Duodenal mucosa (tissue), 2 donors: ENCODE results near the gene GNL3.
A peak's percentile ranks its signal among the peaks of the same experiment; 100 is the strongest.
"Not testable (repeated sequence)": the region's sequence is repeated elsewhere in the genome, so short reads cannot be mapped to it uniquely, and the experiment has no call there.

Experiments used
- H3K27ac ChIP-seq: one replicate; pipeline ENCODE4 v1.7.0; 2013; ENCODE audit warnings: low read depth, low read length
- H3K27me3 ChIP-seq, 2 donors: one replicate each; pipeline ENCODE4 v1.7.0; 2013; ENCODE audit warnings: low read length in 2 of 2, control low read depth in 1 of 2; ENCODE audit not compliant: insufficient read depth in 2 of 2, control insufficient read depth in 1 of 2
- H3K36me3 ChIP-seq, 2 donors: one replicate each; pipeline ENCODE4 v1.7.0; 2013; ENCODE audit warnings: low read length in 2 of 2, control low read depth in 1 of 2; ENCODE audit not compliant: insufficient read depth in 2 of 2, control insufficient read depth in 1 of 2
- H3K4me1 ChIP-seq, 2 donors: one replicate each; pipeline ENCODE4 v1.7.0; 2013; ENCODE audit warnings: low read length in 2 of 2, control low read depth in 1 of 2; ENCODE audit not compliant: insufficient read depth in 2 of 2, control insufficient read depth in 1 of 2
- H3K4me3 ChIP-seq, 2 donors: one replicate each; pipeline ENCODE4 v1.7.0; 2013; ENCODE audit warnings: low read length in 2 of 2, low read depth in 1 of 2
- H3K9ac ChIP-seq, 2 donors: one replicate each; pipeline ENCODE4 v1.7.0; 2013; ENCODE audit warnings: low read length in 2 of 2, low read depth in 1 of 2
- H3K9me3 ChIP-seq, 2 donors: one replicate each; pipeline ENCODE4 v1.7.0; 2013; ENCODE audit warnings: low read length in 2 of 2, control low read depth in 1 of 2; ENCODE audit not compliant: control insufficient read depth in 1 of 2

GNL3 gene

DNA sequence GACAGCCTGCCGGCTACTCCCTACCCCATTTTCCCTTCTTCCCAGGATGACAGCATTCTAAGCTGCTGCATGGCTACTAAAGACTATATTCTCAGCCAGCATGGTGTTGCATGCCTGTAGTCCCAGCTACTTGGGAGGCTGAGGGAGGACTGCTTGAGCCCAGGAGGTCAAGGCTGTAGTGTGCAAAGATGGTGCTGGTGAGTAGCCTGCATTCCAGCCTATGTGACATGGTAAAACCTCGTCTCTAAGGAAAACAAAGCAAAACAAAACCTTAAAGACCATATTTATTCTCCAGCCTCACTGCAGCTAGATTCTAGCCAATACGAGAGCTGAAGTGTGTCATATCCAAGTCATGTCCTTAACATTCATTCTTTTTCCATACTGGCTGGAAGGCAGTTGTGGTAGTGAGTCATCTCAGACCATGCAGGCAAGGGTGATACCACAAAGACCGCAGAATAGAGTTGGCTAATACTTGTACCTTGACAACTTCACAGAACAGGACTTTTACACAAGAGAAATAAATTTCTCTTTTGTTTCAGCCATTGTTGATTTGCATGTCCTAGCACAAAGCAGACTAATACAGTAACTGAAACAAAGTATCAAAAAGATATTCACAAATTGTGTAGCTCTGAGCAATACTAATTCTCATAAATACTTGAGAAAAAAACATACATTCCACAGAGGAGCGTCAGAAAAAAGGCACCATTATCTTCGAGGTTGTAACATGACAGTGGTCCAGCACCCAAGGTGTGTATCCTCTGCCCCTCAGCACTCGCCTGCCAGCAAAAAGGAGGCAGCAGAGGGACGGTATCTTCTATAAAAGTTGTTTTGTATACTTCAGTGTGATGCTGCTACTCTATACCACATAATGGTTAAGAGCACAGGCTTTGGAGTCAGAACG is 15.0 kb upstream of the GNL3 start:
- no peak overlapping the region for H3K27ac ChIP-seq
- no peaks in the 10 kb centered on the region for H3K9me3 ChIP-seq
- peaks cover 6 to 7% of the 10 kb centered on the region in 2 donors for H3K4me1 ChIP-seq
- H3K36me3 ChIP-seq: peaks cover 0 to 55% of the 10 kb centered on the region in 2 donors
- no peaks in the 10 kb centered on the region for H3K27me3 ChIP-seq
- H3K9ac ChIP-seq: no peak overlapping the region
- no peak overlapping the region for H3K4me3 ChIP-seq

DNA sequence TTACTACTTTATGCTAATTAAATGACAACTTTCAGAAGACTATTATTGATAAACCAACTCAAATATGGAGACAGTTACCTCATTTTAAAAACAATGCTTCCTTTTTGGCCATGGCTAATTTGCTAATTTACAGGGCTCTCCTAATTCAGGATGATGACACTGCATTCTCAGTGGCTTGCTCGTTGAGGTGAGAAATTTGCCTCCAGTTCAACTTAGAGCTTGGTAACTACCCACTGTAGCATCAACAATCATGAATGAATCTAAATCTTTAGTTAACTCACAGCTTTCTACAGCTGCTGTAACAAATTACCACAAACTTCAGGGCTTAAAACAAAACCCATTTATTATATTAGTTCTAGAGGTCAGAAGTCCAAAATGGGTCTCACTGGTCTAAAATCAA is 14.2 kb upstream of the GNL3 start:
- H3K9ac ChIP-seq: no peak overlapping the region
- no peak overlapping the region for H3K4me3 ChIP-seq
- H3K36me3 ChIP-seq: peaks cover 0 to 58% of the 10 kb centered on the region in 2 donors
- no peak overlapping the region for H3K27ac ChIP-seq
- peaks cover 6 to 7% of the 10 kb centered on the region in 2 donors for H3K4me1 ChIP-seq
- H3K27me3 ChIP-seq: no peaks in the 10 kb centered on the region
- H3K9me3 ChIP-seq: no peaks in the 10 kb centered on the region

DNA sequence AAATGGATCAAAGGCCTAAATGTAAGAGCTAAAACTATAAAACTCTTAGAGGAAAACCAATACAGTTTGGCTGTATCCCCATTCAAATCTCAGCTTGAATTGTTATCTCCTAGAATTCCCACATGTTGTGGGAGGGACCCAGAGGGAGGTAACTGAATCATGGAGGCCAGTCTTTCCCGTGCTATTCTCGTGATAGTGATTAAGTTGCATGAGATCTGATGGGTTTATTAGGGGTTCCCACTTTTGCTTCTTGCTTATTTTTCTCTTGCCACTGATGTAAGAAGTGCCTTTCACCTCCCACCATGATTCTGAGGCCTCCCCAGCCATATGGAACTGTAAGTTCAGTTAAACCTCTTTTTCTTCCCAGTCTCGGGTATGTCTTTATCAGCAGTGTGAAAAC is 9.6 kb upstream of the GNL3 start:
- not testable (repeated sequence) for H3K9ac ChIP-seq, H3K4me3 ChIP-seq, H3K27ac ChIP-seq, H3K9me3 ChIP-seq, H3K27me3 ChIP-seq
- H3K36me3 ChIP-seq: peaks cover 16 to 65% of the 10 kb centered on the region in 2 donors
- peaks cover 0 to 17% of the 10 kb centered on the region in 2 donors for H3K4me1 ChIP-seq

DNA sequence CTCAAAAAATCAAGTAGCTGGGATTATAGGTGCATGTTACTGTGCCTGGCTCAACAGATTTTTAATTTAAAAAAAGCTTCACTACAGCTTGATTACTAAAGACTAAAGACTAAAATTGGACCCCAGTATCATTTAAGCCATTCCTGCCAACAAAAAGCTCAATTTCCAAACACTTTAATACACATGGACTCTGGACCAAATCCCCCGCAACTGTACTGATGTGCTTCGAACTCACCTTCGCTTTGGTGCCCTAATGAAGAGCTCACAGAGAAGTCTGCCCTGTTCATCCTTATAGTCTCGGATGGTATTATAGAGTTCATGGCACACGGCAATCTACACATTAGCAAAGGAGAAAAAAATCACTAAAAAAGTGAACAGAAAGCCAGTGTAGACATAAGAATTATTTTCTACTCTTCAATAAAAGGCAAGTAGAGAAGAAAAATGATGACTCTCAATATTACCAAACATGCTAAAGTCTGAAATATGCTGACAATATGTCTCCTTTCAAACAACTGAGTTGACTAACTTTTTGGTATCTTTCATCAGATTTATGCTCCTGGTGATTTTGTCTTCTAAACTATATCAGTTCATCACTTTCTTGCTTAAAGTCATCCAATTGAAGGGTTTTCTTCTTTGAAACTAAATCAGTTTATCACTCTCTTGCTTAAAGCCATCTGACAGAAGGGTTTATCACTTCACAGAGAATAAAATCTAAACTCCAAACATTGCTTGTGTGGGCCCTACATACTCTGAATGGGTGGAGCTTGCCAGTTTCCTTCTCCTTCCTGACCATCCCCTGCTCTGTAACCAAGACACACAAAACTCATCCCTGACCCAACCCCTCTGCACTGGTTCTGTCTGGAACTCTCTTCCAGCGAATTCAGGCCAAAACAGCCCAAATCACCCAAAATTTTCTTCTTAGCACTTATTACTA is 7.3 kb upstream of the GNL3 start:
- Histone ChIP-seq H3K4me3 (no peak overlapping the region), H3K9ac (no peak overlapping the region), H3K4me1 (peaks cover 14 to 26% of the 10 kb centered on the region in 2 donors), H3K27ac (no peak overlapping the region), H3K36me3 (peaks cover 16 to 50% of the 10 kb centered on the region in 2 donors), H3K27me3 (no peaks in the 10 kb centered on the region), H3K9me3 (no peaks in the 10 kb centered on the region)

DNA sequence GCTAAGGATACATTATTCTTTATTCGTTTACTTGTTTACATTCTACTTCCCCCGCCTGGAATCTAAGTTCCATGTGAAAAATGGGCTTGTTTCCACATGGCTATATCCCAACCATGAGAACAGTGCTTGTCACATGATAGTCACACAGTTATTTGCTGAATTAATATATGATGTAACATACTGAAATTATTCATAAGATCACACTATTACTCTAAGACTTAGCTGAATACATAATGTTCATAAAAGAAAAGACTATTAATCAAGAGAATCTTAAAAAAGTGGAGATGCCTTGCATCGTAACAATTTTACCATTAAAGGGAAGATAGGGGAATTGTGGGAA is 6.7 kb upstream of the GNL3 start:
- Histone ChIP-seq H3K36me3 (peaks cover 16 to 49% of the 10 kb centered on the region in 2 donors), H3K4me1 (peaks cover 20 to 28% of the 10 kb centered on the region in 2 donors), H3K27ac (no peak overlapping the region)

DNA sequence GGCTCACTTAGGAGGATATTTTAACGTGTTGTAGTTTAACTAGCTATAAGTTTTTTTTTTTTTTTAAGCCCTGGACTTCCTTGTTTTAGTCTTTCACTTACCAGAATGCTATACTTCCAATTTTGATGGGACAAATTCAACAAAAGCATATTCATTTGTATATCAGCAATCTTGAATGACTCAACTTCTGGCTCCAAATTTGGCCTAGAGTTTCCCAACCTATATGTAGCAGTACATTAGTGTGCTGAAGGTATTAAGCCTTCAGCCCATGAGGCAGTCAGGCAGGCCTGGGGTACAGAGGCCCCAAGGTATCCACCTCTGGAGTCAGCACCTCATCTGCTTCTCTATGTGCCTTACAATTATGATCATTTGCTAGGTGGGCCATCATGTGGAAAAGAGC is 6.0 kb upstream of the GNL3 start:
- Histone ChIP-seq H3K4me1 (peaks cover 27 to 34% of the 10 kb centered on the region in 2 donors), H3K36me3 (peaks cover 16 to 44% of the 10 kb centered on the region in 2 donors), H3K27me3 (no peaks in the 10 kb centered on the region), H3K9ac (no peak overlapping the region), H3K9me3 (no peaks in the 10 kb centered on the region), H3K27ac (no peak overlapping the region), H3K4me3 (no peak overlapping the region)

More for the DNA sequence above, 6.7 kb upstream of the GNL3 start:
- H3K9ac ChIP-seq: no peak overlapping the region
- no peaks in the 10 kb centered on the region for H3K27me3 ChIP-seq
- no peak overlapping the region for H3K4me3 ChIP-seq
- no peaks in the 10 kb centered on the region for H3K9me3 ChIP-seq

DNA sequence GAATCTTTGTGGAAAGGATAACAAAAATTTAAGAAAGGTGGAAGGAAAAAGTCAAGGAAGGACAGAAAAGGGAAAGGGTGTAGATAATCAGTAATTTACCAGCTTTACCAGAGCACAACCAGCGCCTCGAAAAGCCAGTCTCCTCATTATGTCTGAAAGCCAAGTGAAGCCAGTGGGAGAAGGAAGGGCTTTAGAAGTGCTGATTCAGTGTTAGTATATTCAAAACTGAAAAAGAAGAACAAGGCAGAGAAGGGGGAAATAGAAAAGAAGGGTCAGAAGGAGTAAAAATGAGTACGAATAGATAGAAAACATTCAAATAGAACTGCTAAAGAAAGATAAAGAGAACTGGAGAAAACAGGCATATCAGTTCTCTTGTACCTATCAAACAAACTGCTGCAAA is 4.2 kb upstream of the GNL3 start:
- no peaks in the 10 kb centered on the region for H3K27me3 ChIP-seq
- H3K9me3 ChIP-seq: no peaks in the 10 kb centered on the region
- no peak overlapping the region for H3K9ac ChIP-seq
- peaks cover 30 to 36% of the 10 kb centered on the region in 2 donors for H3K4me1 ChIP-seq
- H3K27ac ChIP-seq: no peak overlapping the region
- H3K36me3 ChIP-seq: peaks cover 16 to 30% of the 10 kb centered on the region in 2 donors
- no peak overlapping the region for H3K4me3 ChIP-seq

DNA sequence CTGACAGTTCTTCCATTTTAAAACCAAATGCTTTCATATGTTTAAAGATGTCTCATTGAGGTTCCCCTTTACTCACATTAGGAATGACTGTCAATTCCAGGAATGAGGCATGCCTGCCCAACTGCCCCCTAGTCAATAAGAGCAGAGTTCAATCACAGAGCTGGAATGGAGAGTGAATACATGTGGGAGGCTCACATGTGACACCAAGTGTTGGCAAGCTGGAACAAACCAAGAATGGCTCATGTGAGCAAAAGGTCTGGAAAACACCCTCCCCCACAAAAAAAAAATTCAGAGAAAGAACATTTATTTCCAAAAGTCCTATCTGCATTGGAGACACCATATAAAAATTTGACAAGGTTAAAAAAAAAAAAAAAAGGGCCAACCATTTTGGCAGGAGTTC is 3.8 kb upstream of the GNL3 start:
- Histone ChIP-seq H3K27ac (no peak overlapping the region), H3K36me3 (peaks cover 16 to 26% of the 10 kb centered on the region in 2 donors), H3K9ac (peak overlapping the region in 1 of 2 donors; percentile 9)

DNA sequence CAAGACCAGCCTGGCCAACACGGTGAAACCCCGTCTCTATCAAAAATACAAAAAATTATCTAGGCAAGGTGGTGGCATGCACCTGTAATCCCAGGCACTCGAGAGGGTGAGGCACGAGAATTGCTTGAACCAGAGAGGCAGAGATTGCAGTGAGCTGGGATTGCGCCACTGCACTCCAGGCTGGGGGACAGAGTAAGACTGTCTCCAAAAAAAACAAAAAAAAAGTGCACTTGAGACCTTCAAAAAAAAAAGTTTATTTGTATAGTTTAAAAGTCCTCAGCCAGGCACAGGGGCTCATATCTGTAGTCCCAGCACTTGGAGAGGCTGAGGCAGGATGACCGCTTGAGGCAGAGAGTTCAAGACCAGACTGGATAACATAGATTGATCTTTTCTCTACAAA is 2.2 kb upstream of the GNL3 start:
- Histone ChIP-seq H3K27ac (no peak overlapping the region), H3K9me3 (no peaks in the 10 kb centered on the region), H3K36me3 (peaks cover 21 to 26% of the 10 kb centered on the region in 2 donors), H3K4me3 (no peak overlapping the region), H3K9ac (no peak overlapping the region), H3K27me3 (no peaks in the 10 kb centered on the region), H3K4me1 (peaks cover 45 to 53% of the 10 kb centered on the region in 2 donors)

More for the DNA sequence above, 3.8 kb upstream of the GNL3 start:
- no peaks in the 10 kb centered on the region for H3K27me3 ChIP-seq
- no peaks in the 10 kb centered on the region for H3K9me3 ChIP-seq
- H3K4me1 ChIP-seq: peaks cover 34 to 40% of the 10 kb centered on the region in 2 donors
- no peak overlapping the region for H3K4me3 ChIP-seq

DNA sequence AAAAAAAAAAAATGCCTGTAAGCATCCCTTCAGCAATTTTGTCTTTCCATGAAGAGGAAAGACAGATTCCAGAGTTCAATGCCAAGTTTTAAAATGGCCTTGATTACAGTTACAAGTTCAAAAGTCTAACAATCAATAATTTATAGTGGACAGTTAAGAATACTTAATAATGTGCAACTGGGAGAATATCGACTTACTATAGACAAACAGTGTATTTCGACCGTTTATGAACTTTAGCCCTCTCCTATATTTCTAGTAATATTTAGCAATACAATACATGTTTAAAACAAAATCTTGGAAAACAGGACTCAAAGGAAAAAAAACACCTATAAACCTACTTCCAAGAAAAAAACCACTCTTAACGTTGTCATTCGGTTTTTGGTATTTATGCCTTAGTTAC is 1.6 kb upstream of the GNL3 start:
- Histone ChIP-seq H3K4me1 (peaks cover 49 to 51% of the 10 kb centered on the region in 2 donors), H3K9me3 (no peaks in the 10 kb centered on the region), H3K9ac (peak overlapping the region; percentile 13 to 84), H3K27me3 (no peaks in the 10 kb centered on the region), H3K4me3 (peak overlapping the region; percentile 80 to 83), H3K27ac (no peak overlapping the region), H3K36me3 (peaks cover 21 to 26% of the 10 kb centered on the region in 2 donors)
